CD4-positive, alpha-beta T cell treated with Interleukin-10 for 1 hour (primary cell): ENCODE data around the gene CHMP6.

Source experiments
- DNase-seq: peaks from one replicate; pipeline ENCODE4 v3.0.0-alpha.2; 2020

CHMP6 gene

DNA sequence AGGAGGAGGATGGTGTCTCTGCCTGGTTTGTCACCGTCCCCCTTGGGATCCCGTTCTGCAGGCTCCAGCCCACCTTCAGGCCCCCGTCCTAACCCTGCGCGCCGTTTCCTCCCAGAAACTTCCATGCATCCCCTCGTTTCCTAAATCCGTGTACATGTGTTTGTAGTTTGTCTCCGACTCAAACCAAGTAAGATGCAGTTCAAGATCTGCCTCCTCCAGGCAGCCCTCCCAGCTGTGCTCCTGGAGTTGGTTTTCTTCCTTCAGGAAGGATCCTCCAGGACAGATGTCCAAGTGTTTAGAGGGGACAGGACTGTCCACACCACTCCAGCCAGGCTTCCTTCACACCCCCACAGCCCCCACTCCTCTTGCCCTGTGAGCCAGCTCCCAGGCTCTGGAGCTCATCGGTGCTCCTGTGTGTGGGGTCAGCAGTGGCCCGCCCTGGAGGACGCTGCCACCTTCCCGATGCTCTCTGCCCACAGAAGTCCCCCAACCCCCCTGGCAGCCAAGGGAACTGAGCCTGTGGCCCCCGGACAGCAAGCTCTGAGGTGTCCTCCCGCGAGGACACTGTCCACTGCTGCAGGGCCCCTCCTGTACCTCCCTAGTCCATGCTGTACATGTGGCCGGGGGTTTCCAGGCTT, 54.6 kb downstream of the CHMP6 start:
- no peak for DNase-seq

GRCh38 chr17:81046770-81047359, 55.2 kb downstream of the CHMP6 start:
- DNase-seq = no peak

DNA sequence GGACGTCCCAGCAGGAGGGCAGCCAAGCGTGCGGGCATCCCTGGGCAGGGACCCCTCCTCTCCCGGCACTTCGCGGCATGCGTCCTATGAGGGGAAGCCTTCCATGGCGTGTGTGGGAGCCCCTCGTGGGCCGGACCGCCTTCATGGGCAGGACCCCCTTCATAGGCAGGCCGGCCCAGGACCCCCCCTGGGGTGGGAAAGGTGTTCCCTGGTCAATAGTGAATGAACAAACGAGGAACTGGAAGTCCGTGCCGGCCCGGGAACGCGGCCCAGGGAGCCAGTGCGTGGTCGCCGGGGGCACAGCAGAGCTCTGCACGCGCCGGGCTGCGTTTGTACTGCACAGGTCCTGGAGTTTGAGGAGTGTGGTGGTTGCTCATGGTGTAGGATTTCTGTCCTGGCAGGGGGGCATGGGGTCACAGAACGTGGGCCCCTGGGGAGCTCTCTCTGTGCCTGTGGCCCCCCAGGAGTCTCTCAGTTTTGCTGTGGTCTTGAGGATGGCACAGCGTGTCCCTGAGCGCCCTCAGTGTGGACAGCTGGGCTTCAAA, 57.3 kb downstream of the CHMP6 start:
- DNase-seq = no peak

DNA sequence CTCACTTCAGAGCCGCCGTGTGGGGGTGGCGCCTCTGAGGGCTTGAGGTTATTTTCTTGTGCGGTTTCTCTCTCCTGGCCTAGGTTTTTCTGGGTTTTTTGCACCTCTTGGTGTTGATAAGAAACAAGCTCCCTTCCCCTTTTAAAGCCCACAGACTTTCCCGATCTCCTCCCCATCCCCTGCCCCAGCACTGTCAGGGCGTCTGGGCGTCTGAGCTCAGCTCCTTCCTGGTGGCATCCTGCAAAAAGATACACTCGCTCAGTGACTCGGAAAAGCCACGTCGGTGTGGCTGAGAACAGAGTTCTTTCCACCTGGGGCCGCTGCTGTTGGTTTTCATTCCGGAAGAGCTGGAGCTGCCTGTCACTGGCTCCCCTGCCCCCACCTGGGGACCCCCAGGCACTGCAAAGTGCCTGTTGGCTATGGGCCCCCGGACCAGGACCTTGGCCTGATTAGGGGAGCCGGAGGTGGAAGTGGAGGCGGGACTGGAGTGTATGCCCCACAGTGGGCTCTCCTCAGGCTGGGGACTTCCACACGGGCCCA, 57.8 kb downstream of the CHMP6 start:
- DNase-seq = no peak
